Fibroblast of the aortic adventitia (primary cell): ENCODE results near the gene KIR2DL3. TPM values are rescaled to one million over a fixed set of nuclear protein-coding genes. Genes with fewer than 3 reads are reported as not detected.
"Not testable (repeated sequence)": the region's sequence is repeated elsewhere in the genome, so short reads cannot be mapped to it uniquely, and the experiment has no call there.

ENCODE experiments used
- DNase-seq: peaks from one replicate; pipeline ENCODE4 v3.0.0-alpha.2; 2010; ENCODE audit warnings: low read depth
- H3K4me3 ChIP-seq: 2 replicates; pipeline ENCODE4 v1.5.1; 2011; ENCODE audit warnings: low read depth, mild to moderate bottlenecking, control low read depth, low read length, moderate library complexity
- CTCF ChIP-seq: IDR thresholded peaks from 2 replicates; pipeline ENCODE4 v1.5.1; 2011; ENCODE audit warnings: mild to moderate bottlenecking, low read length, control low read depth, inconsistent platforms; ENCODE audit not compliant: insufficient read depth
- total RNA-seq: library from RNA; depleted of rRNA; stranded (reverse); fragments of >200 nt; gene quantifications from 2 replicates; pipeline ENCODE4 v1.2.3, GENCODE V29; 2012; ENCODE audit warnings: low replicate concordance

KIR2DL3 gene
- total RNA-seq, 1 donor: not detected

DNA sequence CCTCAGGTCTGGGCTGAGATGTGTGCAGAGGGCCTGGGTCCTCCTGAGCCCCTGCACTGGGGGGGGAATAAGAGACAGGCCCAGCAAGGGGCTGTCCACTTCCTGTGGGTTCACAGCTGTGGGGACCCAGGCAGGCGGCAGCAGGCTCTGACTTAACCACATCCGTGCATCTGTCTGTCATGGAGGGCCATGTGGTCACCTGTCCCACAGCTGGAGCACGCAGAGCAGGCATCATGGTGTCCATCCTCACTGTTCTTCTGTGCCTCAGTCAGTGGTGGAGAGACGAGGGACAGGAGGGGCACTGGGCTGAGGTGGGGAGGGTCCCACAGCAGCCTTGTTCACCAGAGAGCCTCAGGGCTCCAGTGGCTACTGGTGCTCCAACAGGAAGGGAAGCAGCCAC lies 30.4 kb upstream of the KIR2DL3 start:
- no peak overlapping the region for H3K4me3 ChIP-seq
- TF ChIP-seq CTCF: no peak
- DNase-seq: no peak

DNA sequence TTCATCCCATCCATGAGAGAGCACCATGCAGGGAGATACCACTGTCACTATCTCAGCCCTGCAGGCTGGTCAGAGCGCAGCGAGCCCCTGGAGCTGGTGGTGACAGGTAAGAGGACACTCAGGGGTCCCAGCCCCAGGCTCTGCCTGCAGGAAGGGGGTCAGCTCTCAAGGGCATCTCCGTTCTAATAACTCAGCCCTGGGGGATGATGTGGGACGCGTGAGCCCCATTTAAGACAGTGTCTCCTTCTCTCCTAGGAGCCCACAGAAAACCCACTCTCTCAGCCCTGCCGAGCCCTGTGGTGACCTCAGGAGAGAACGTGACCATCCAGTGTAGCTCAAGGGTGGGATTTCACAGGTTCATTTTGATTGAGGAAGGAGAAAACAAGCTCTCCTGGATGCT lies 29.5 kb upstream of the KIR2DL3 start:
- no peak for TF ChIP-seq CTCF
- H3K4me3 ChIP-seq: no peak overlapping the region
- DNase-seq: no peak

GRCh38 chr19:54709212-54709948 lies 28.9 kb upstream of the KIR2DL3 start:
- DNase-seq: no peak
- TF ChIP-seq CTCF: no peak
- no peak overlapping the region for H3K4me3 ChIP-seq

DNA sequence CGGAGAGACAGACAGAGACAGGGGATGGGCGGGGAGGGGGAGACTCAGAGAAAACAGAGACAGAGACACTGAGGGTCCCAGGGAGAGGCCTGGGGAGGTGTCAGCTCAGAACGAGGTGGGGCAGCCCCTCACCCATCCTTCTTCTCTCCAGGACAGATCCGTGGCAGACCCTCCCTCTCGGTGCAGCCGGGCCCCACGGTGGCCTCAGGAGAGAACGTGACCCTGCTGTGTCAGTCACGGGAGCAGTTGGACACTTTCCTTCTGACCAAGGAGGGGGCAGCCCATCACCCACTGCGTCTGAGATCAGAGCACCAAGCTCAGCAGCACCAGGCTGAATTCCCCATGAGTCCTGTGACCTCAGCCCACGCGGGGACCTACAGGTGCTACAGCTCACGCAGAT lies 28.4 kb upstream of the KIR2DL3 start:
- not testable (repeated sequence) for DNase-seq, H3K4me3 ChIP-seq

GRCh38 chr19:54724142-54724541 lies 14.2 kb upstream of the KIR2DL3 start, which contains the start of gene KIR3DL3:
TSS of gene KIR3DL3 (plus strand) at chr19:54724442. CDS start at chr19:54724497, 55 bp downstream.
- TF ChIP-seq CTCF: no peak
- no peak within 1 kb of the TSS for H3K4me3 ChIP-seq
- no peak for DNase-seq

DNA sequence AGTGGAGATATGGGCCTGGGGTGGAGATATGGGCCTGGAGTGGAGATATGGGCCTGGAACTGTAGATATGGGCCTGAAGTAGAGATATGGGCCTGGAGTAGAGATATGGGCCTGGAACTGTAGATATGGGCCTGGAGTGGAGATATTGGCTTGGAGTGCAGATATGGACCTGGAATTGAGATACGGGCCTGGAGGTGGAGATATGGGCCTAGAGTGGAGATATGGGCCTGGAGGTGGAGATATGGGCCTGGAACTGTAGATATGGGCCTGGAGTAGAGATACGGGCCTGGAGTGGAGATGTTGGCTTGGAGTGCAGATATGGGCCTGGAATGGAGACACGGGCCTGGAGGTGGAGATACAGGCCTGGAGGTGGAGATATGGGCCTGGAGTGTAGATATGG lies 13.7 kb upstream of the KIR2DL3 start:
- no peak overlapping the region for H3K4me3 ChIP-seq
- TF ChIP-seq CTCF: no peak
- no peak for DNase-seq

DNA sequence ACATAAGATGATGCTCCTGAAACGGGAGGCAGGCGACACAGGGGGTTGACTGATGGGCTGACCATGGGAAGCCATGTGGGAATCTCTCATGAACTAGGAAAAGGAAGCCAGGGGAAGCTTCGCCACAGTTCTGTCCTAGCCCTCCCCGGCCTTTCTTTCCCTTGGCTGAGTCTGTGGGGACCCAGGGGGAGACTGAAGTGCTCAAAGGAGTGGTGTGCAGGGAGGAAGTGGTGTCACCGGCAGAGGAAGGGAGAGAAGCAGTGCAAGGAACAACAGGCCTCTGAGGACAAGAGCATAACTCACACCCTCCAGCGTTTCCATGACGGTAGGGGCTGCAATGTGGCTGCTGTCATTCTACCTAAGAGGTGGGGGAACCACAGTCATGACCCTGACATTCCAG lies 13.0 kb upstream of the KIR2DL3 start:
- DNase-seq: no peak
- H3K4me3 ChIP-seq: no peak overlapping the region
- no peak for TF ChIP-seq CTCF
